Liver (tissue), 9 donors: ENCODE results near the gene SLC15A5. TPM values are rescaled to one million over a fixed set of nuclear protein-coding genes. Genes with fewer than 3 reads are reported as not detected.

Experiments
- DNase-seq: peaks from one replicate; pipeline ENCODE4 v3.0.0-alpha.2; 2017; ENCODE audit warnings: low spot score
- H3K27ac ChIP-seq, 2 donors: one replicate each; pipeline ENCODE4 v1.7.0; 2013; ENCODE audit warnings: inconsistent platforms in 2 of 2, low read length in 2 of 2, control low read depth in 1 of 2, low read depth in 1 of 2, mild to moderate bottlenecking in 1 of 2
- H3K27me3 ChIP-seq, 4 donors: one replicate each; pipeline versions ENCODE4 v1.6.1 to v1.7.0; 2013; ENCODE audit warnings: low read length in 3 of 4, inconsistent platforms in 1 of 4, mild to moderate bottlenecking in 1 of 4, moderate library complexity in 1 of 4; ENCODE audit not compliant: control insufficient read depth in 4 of 4, insufficient read depth in 4 of 4
- H3K36me3 ChIP-seq, 4 donors: one replicate each; pipeline versions ENCODE4 v1.6.1 to v1.7.0; 2013; ENCODE audit warnings: low read length in 3 of 4, mild to moderate bottlenecking in 3 of 4, low read depth in 1 of 4, moderate library complexity in 1 of 4; ENCODE audit not compliant: control insufficient read depth in 4 of 4, insufficient read depth in 3 of 4
- H3K4me1 ChIP-seq, 4 donors: one replicate each; pipeline versions ENCODE4 v1.6.1 to v1.7.0; 2013; ENCODE audit warnings: low read length in 3 of 4, mild to moderate bottlenecking in 3 of 4, moderate library complexity in 1 of 4; ENCODE audit not compliant: control insufficient read depth in 4 of 4, insufficient read depth in 4 of 4
- H3K4me3 ChIP-seq, 3 donors: one replicate each; pipeline versions ENCODE4 v1.6.1 to v1.7.0; 2013; ENCODE audit warnings: low read length in 3 of 3, control low read depth in 1 of 3, low read depth in 1 of 3, mild to moderate bottlenecking in 1 of 3
- H3K9ac ChIP-seq, 2 donors: one replicate each; pipeline ENCODE4 v1.7.0; 2013; ENCODE audit warnings: low read length in 2 of 2, mild to moderate bottlenecking in 2 of 2, moderate library complexity in 2 of 2, control low read depth in 1 of 2, low read depth in 1 of 2
- H3K9me3 ChIP-seq, 4 donors: one replicate each; pipeline versions ENCODE4 v1.6.1 to v1.7.0; 2013; ENCODE audit warnings: low read length in 3 of 4; ENCODE audit not compliant: control insufficient read depth in 4 of 4
- ATF3 ChIP-seq: IDR thresholded peaks from 2 replicates; pipeline ENCODE4 v1.6.1; 2016; ENCODE audit warnings: antibody characterized with exemption
- CTCF ChIP-seq: fragments of 150-350 bp; IDR thresholded peaks from 2 replicates; pipeline ENCODE4 v1.5.1; 2017; ENCODE audit warnings: improper control_type of control experiment, low read depth, low read length; ENCODE audit not compliant: missing input control
- EGR1 ChIP-seq, 2 donors: IDR thresholded peaks; 2 replicates each; pipeline ENCODE4 v1.6.1; 2016 to 2018; ENCODE audit warnings: antibody characterized with exemption in 2 of 2, low read depth in 2 of 2
- FOXA1 ChIP-seq: IDR thresholded peaks from 2 replicates; pipeline ENCODE4 v1.6.1; 2016; ENCODE audit warnings: antibody characterized with exemption
- FOXA2 ChIP-seq: IDR thresholded peaks from 2 replicates; pipeline ENCODE4 v1.6.1; 2016; ENCODE audit warnings: antibody characterized with exemption
- GABPA ChIP-seq, 2 donors: IDR thresholded peaks in 1 of 2; conservative IDR thresholded peaks in 1 of 2; 2 replicates each; pipeline ENCODE4 v1.6.1; 2016; ENCODE audit warnings: antibody characterized with exemption in 2 of 2, mild to moderate bottlenecking in 1 of 2, moderate library complexity in 1 of 2
- HNF4A ChIP-seq, 2 donors: conservative IDR thresholded peaks; 2 replicates each; pipeline ENCODE4 v1.6.1; 2016; ENCODE audit warnings: antibody characterized with exemption in 2 of 2, mild to moderate bottlenecking in 2 of 2
- HNF4G ChIP-seq: IDR thresholded peaks from 2 replicates; pipeline ENCODE4 v1.6.1; 2016; ENCODE audit warnings: antibody characterized with exemption
- JUND ChIP-seq, 2 donors: IDR thresholded peaks; 2 replicates each; pipeline ENCODE4 v1.6.1; 2016; ENCODE audit warnings: antibody characterized with exemption in 2 of 2
- MAX ChIP-seq: IDR thresholded peaks from 2 replicates; pipeline ENCODE4 v1.6.1; 2016; ENCODE audit warnings: antibody characterized with exemption
- NR2F2 ChIP-seq: IDR thresholded peaks from 2 replicates; pipeline ENCODE4 v1.6.1; 2016; ENCODE audit warnings: antibody characterized with exemption
- RAD21 ChIP-seq, 2 donors: IDR thresholded peaks; 2 replicates each; pipeline ENCODE4 v1.6.1; 2016; ENCODE audit warnings: antibody characterized with exemption in 2 of 2, mild to moderate bottlenecking in 2 of 2
- REST ChIP-seq: IDR thresholded peaks from 2 replicates; pipeline ENCODE4 v1.6.1; 2016; ENCODE audit warnings: antibody characterized with exemption, mild to moderate bottlenecking
- RXRA ChIP-seq, 2 donors: IDR thresholded peaks; 2 replicates each; pipeline ENCODE4 v1.6.1; 2017 to 2018; ENCODE audit warnings: antibody characterized with exemption in 2 of 2, mild to moderate bottlenecking in 1 of 2
- SP1 ChIP-seq: IDR thresholded peaks from 2 replicates; pipeline ENCODE4 v1.6.1; 2018; ENCODE audit warnings: antibody characterized with exemption, mild to moderate bottlenecking
- TAF1 ChIP-seq: conservative IDR thresholded peaks from 2 replicates; pipeline ENCODE4 v1.6.1; 2016; ENCODE audit warnings: antibody characterized with exemption, mild to moderate bottlenecking
- YY1 ChIP-seq: IDR thresholded peaks from 2 replicates; pipeline ENCODE4 v1.6.1; 2016; ENCODE audit warnings: antibody characterized with exemption, mild to moderate bottlenecking
- ZBTB33 ChIP-seq: IDR thresholded peaks from 2 replicates; pipeline ENCODE4 v1.6.1; 2016; ENCODE audit warnings: antibody characterized with exemption
- WGBS: extraction: QIAGEN DNeasy Blood & Tissue Kit; methylation state at CpG from one replicate; pipeline ENCODE4 v1.1.7; 2013; 5-methylcytosine and 5-hydroxymethylcytosine counted together
- polyA plus RNA-seq, 2 donors: library from polyadenylated mRNA; stranded (reverse) in 1 of 2; unstranded in 1 of 2; fragments of 200-250 nt in 1 of 2; fragments of >200 nt in 1 of 2; fragmentation: Nextera tagmentation in 1 of 2; extraction: Ambion mirVana in 1 of 2; gene quantifications; one replicate each; pipeline versions ENCODE4 v1.2.1 to v1.2.3, GENCODE V29; 2013 to 2015
- total RNA-seq, 2 donors: library from RNA; depleted of rRNA; stranded (reverse); fragments of >200 nt; gene quantifications; one replicate each; pipeline ENCODE4 v1.2.3, GENCODE V29; 2014
- donor health status: healthy.
- donor health status: healthy.
- donor health status: healthy.
- donor health status: healthy.
- donor health status: healthy.

SLC15A5 gene
- total and polyA plus RNA-seq, 4 donors = not detected

GRCh38 chr12:16324772-16325171, 47.3 kb upstream of the SLC15A5 start:
- no peak for DNase-seq

More at GRCh38 chr12:16324772-16325171, 47.3 kb upstream of the SLC15A5 start:
- Histone ChIP-seq H3K4me3 (no peak overlapping the region), H3K27ac (no peak overlapping the region), H3K27me3 (no peaks in the 10 kb centered on the region), H3K4me1 (peaks cover 0 to 7% (median 4%) of the 10 kb centered on the region in 4 donors), H3K9ac (no peak overlapping the region), H3K36me3 (no peaks in the 10 kb centered on the region), H3K9me3 (peaks cover 0 to 4% (median 0%) of the 10 kb centered on the region in 4 donors)
- WGBS = 92% methylated on average over 3 of the region's 3 CpGs
- TF ChIP-seq TAF1 = no peak
- no peak for TF ChIP-seq ATF3
- no peak for TF ChIP-seq SP1
- no peak for TF ChIP-seq HNF4G
- no peak for TF ChIP-seq MAX
- no peak for TF ChIP-seq RAD21 (IDR thresholded peaks at IDR 0.05)
- no peak for TF ChIP-seq EGR1 (IDR thresholded peaks at IDR 0.05; ENCODE audit: low read depth in 2 of 2)
- no peak for TF ChIP-seq HNF4A (conservative IDR thresholded peaks at IDR 0.05)
- TF ChIP-seq ZBTB33 = no peak
- TF ChIP-seq REST = no peak
- TF ChIP-seq FOXA1 = no peak
- no peak for TF ChIP-seq JUND (IDR thresholded peaks at IDR 0.05)
- no peak for TF ChIP-seq RXRA (IDR thresholded peaks at IDR 0.05)
- TF ChIP-seq CTCF = no peak
- no peak for TF ChIP-seq FOXA2
- TF ChIP-seq GABPA (IDR thresholded peaks at IDR 0.05 in 1 of 2, conservative IDR thresholded peaks at IDR 0.05 in 1 of 2) = no peak
- no peak for TF ChIP-seq YY1
- no peak for TF ChIP-seq NR2F2
